HepG2 (cell line): Measurements from ENCODE around the gene MX2. TPM values are rescaled to one million over a fixed set of nuclear protein-coding genes. Genes with fewer than 3 reads are reported as not detected.

Source experiments
- ARNT ChIP-seq: fragments of 450-650 bp; IDR thresholded peaks from 2 replicates; pipeline ENCODE4 v1.6.1; 2017
- ATF1 ChIP-seq: IDR thresholded peaks from 2 replicates; pipeline ENCODE4 v1.6.1; 2016; ENCODE audit warnings: mild to moderate bottlenecking, control low read depth
- CBX1 ChIP-seq: IDR thresholded peaks from one replicate; pipeline ENCODE4 v1.6.1; 2016; ENCODE audit warnings: antibody characterized with exemption, low read depth
- FOXK1 ChIP-seq: sonication (generic); formaldehyde crosslinking; IDR thresholded peaks from 2 replicates; pipeline ENCODE4 v1.4.0; 2020; ENCODE audit warnings: low read depth, missing genetic modification reagents, borderline replicate concordance
- HNRNPH1 ChIP-seq: fragments of 200-400 bp; formaldehyde crosslinking; optimal IDR thresholded peaks from 2 replicates; pipeline ENCODE3; 2017; ENCODE audit warnings: mild to moderate bottlenecking, low read depth, low read length
- KAT7 ChIP-seq: IDR thresholded peaks from 2 replicates; pipeline ENCODE4 v1.6.1; 2018; ENCODE audit warnings: borderline replicate concordance, missing compliant biosample characterization
- NFIB ChIP-seq: sonication (generic); formaldehyde crosslinking; IDR thresholded peaks from 2 replicates; pipeline ENCODE4 v1.9.0; 2021; ENCODE audit warnings: missing genetic modification reagents, mild to moderate bottlenecking, borderline replicate concordance
- POGZ ChIP-seq: sonication (generic); formaldehyde crosslinking; IDR thresholded peaks from 2 replicates; pipeline ENCODE4 v1.4.0; 2020; ENCODE audit warnings: mild to moderate bottlenecking, missing genetic modification reagents
- RAD21 ChIP-seq: fragments of 450-650 bp; formaldehyde crosslinking; IDR thresholded peaks from 2 replicates; pipeline ENCODE4 v1.5.0; 2020; ENCODE audit warnings: mild to moderate bottlenecking
- TBL1XR1 ChIP-seq: fragments of 150-350 bp; IDR thresholded peaks from 2 replicates; pipeline ENCODE4 v1.6.1; 2014; ENCODE audit warnings: borderline replicate concordance, low read length; ENCODE audit not compliant: partially characterized antibody
- ZNF326 ChIP-seq: sonication (generic); formaldehyde crosslinking; IDR thresholded peaks from 2 replicates; pipeline ENCODE4 v1.4.0; 2020; ENCODE audit warnings: missing genetic modification reagents, borderline replicate concordance
- ZNF431 ChIP-seq: sonication (generic); formaldehyde crosslinking; IDR thresholded peaks from 2 replicates; pipeline ENCODE4 v1.9.0; 2022; ENCODE audit warnings: missing genetic modification reagents, low read depth, mild to moderate bottlenecking, borderline replicate concordance
- ZNF790 ChIP-seq: sonication (generic); formaldehyde crosslinking; IDR thresholded peaks from 2 replicates; pipeline ENCODE4 v1.8.0; 2022; ENCODE audit warnings: missing genetic modification reagents, mild to moderate bottlenecking, borderline replicate concordance
- polyA plus RNA-seq, 8 experiments: library from polyadenylated mRNA; depleted of rRNA in 3 of 8; stranded (reverse) in 7 of 8; unstranded in 1 of 8; fragments of >200 nt; fragmentation: Illumina TruSeq in 4 of 8; extraction: Trizol in 4 of 8; gene quantifications; 2 replicates each; pipeline versions ENCODE4 v1.2.1 to v1.2.3, GENCODE V29; 2011 to 2016; ENCODE audit warnings: low read depth in 4 of 8, missing spikeins in 1 of 8, mixed read lengths in 1 of 8; ENCODE audit not compliant: insufficient read depth in 1 of 8
- total RNA-seq, 5 experiments: library from RNA; depleted of rRNA; stranded (reverse); fragments of >200 nt; fragmentation: Illumina TruSeq; extraction: Trizol; gene quantifications; 2 replicates each; pipeline ENCODE4 v1.2.3, GENCODE V29; 2016; ENCODE audit warnings: low read depth in 1 of 5
- TF ChIP-seq, protein P1 (sequence below): IDR thresholded peaks from 2 replicates; pipeline ENCODE4 v1.6.1; 2016; ENCODE audit warnings: missing compliant biosample characterization, missing genetic modification reagents, borderline replicate concordance
- TF ChIP-seq, protein P2 (sequence below): sonication (generic); formaldehyde crosslinking; conservative IDR thresholded peaks from 2 replicates; pipeline ENCODE4 v1.8.0; 2022; ENCODE audit warnings: missing genetic modification reagents
- TF ChIP-seq, protein P3 (sequence below): sonication (generic); formaldehyde crosslinking; IDR thresholded peaks from 2 replicates; pipeline ENCODE4 v1.4.0; 2020; ENCODE audit warnings: mild to moderate bottlenecking, missing genetic modification reagents
- TF ChIP-seq, protein P4 (sequence below): sonication (generic); formaldehyde crosslinking; IDR thresholded peaks from 2 replicates; pipeline ENCODE4 v1.8.1; 2023; ENCODE audit warnings: mild to moderate bottlenecking, moderate library complexity, missing genetic modification reagents
- TF ChIP-seq, protein P5 (sequence below): IDR thresholded peaks from 2 replicates; pipeline ENCODE4 v1.6.1; 2016; ENCODE audit warnings: control low read depth
- TF ChIP-seq, protein P6 (sequence below): sonication (generic); formaldehyde crosslinking; IDR thresholded peaks from 2 replicates; pipeline ENCODE4 v1.4.0; 2020; ENCODE audit warnings: missing genetic modification reagents
- TF ChIP-seq, protein P7 (sequence below), 2 experiments: fragments of 450-650 bp in 1 of 2; sonication (generic) in 1 of 2; formaldehyde crosslinking; IDR thresholded peaks; 2 replicates each; pipeline versions ENCODE4 v1.5.0 to v1.8.0; 2020 to 2022; ENCODE audit warnings: mild to moderate bottlenecking in 1 of 2, missing genetic modification reagents in 1 of 2

The MX2 gene
- total and polyA plus RNA-seq, 2 of the 13 experiments (the other 11 are each of a cell fraction or from before 2014, with no cell fraction given) = 24.0 to 35.7 TPM

DNA sequence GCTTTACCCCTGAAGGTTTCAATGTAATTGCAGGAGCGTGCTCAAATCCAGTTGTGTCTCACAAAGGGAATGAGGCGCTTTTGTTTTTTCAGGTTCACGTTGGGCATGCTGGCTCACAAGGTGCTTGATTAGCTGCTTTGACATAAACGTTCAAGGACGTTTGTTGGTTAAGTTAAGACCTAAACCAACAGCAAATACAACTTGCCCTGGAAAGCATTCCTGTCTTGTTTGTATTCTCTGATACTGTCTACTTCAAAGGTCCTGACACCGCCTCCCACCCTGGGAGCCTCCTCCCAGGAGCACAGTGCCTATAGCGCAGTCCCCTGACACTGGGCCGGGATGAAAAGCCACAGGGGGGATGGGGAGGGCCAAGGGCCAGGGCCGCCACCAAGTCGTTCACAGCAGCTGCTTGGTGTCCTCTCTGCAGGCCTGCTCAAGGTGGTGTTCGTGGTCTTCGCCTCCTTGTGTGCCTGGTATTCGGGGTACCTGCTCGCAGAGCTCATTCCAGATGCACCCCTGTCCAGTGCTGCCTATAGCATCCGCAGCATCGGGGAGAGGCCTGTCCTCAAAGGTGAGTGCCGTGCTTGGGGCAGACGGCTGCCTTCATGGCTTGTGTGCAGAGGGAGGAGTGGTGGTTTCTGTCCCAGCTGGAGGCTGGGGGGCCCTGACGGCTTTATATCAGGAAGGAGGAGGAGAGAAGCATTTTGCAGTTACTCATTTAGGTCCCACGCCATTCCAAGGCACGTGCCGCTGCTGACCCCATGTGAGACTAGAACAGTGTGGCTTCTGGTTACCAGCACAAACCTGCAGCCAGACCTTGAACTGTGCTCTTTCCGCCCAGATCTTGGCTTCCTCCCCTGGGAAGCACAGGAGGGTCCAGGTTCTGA lies 39.1 kb upstream of the MX2 start (continued):
- TF ChIP-seq, protein P1, sequence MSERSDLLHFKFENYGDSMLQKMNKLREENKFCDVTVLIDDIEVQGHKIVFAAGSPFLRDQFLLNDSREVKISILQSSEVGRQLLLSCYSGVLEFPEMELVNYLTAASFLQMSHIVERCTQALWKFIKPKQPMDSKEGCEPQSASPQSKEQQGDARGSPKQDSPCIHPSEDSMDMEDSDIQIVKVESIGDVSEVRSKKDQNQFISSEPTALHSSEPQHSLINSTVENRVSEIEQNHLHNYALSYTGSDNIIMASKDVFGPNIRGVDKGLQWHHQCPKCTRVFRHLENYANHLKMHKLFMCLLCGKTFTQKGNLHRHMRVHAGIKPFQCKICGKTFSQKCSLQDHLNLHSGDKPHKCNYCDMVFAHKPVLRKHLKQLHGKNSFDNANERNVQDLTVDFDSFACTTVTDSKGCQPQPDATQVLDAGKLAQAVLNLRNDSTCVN (CRISPR knock-in tag) = no peak
- TF ChIP-seq, protein P2, sequence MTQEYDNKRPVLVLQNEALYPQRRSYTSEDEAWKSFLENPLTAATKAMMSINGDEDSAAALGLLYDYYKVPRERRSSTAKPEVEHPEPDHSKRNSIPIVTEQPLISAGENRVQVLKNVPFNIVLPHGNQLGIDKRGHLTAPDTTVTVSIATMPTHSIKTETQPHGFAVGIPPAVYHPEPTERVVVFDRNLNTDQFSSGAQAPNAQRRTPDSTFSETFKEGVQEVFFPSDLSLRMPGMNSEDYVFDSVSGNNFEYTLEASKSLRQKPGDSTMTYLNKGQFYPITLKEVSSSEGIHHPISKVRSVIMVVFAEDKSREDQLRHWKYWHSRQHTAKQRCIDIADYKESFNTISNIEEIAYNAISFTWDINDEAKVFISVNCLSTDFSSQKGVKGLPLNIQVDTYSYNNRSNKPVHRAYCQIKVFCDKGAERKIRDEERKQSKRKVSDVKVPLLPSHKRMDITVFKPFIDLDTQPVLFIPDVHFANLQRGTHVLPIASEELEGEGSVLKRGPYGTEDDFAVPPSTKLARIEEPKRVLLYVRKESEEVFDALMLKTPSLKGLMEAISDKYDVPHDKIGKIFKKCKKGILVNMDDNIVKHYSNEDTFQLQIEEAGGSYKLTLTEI (CRISPR knock-in tag) = no peak
- TF ChIP-seq ZNF326 (CRISPR knock-in tag) (no peak), ARNT (no peak), RAD21 (CRISPR knock-in tag) (0 out of 2 replicates have a peak, but pooled peaks have one; percentile 19), NFIB (CRISPR knock-in tag) (no peak), ZNF790 (CRISPR knock-in tag) (no peak), KAT7 (CRISPR knock-in tag) (no peak; the same call in 1 of the 2 replicates), CBX1 (peak; percentile 21), HNRNPH1 (peak; percentile 59), FOXK1 (CRISPR knock-in tag) (peak; percentile 73; the same call in 1 of the 2 replicates), ATF1 (CRISPR knock-in tag) (no peak), ZNF431 (CRISPR knock-in tag) (no peak), TBL1XR1 (peak; percentile 54), POGZ (peak; percentile 64)
- TF ChIP-seq, protein P3, sequence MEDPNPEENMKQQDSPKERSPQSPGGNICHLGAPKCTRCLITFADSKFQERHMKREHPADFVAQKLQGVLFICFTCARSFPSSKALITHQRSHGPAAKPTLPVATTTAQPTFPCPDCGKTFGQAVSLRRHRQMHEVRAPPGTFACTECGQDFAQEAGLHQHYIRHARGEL (CRISPR knock-in tag) = no peak
- TF ChIP-seq, protein P4, sequence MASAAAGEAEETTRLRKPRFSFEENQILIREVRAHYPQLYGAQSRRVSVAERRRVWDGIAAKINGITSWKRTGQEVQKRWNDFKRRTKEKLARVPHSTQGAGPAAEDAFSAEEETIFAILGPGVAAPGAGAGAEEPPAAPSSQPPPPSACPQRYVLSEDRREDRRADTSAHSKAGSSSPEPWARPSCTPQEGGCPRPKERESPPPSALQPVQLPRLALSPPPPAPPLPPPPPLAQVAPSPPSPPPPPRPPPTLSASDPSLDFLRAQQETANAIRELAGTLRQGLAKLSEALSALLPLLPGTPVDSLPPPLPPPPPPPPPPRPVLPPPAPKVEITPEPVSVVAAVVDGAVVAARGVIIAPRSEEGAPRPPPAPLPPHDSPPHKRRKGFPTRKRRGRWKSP = peak; percentile 19; the same call in 1 of the 2 replicates
- TF ChIP-seq, protein P5, sequence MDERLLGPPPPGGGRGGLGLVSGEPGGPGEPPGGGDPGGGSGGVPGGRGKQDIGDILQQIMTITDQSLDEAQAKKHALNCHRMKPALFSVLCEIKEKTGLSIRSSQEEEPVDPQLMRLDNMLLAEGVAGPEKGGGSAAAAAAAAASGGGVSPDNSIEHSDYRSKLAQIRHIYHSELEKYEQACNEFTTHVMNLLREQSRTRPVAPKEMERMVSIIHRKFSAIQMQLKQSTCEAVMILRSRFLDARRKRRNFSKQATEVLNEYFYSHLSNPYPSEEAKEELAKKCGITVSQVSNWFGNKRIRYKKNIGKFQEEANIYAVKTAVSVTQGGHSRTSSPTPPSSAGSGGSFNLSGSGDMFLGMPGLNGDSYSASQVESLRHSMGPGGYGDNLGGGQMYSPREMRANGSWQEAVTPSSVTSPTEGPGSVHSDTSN (CRISPR knock-in tag) = peak; percentile 54
- TF ChIP-seq, protein P6, sequence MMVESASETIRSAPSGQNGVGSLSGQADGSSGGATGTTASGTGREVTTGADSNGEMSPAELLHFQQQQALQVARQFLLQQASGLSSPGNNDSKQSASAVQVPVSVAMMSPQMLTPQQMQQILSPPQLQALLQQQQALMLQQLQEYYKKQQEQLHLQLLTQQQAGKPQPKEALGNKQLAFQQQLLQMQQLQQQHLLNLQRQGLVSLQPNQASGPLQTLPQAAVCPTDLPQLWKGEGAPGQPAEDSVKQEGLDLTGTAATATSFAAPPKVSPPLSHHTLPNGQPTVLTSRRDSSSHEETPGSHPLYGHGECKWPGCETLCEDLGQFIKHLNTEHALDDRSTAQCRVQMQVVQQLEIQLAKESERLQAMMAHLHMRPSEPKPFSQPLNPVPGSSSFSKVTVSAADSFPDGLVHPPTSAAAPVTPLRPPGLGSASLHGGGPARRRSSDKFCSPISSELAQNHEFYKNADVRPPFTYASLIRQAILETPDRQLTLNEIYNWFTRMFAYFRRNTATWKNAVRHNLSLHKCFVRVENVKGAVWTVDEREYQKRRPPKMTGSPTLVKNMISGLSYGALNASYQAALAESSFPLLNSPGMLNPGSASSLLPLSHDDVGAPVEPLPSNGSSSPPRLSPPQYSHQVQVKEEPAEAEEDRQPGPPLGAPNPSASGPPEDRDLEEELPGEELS (CRISPR knock-in tag) = peak; percentile 95
- TF ChIP-seq, protein P7, sequence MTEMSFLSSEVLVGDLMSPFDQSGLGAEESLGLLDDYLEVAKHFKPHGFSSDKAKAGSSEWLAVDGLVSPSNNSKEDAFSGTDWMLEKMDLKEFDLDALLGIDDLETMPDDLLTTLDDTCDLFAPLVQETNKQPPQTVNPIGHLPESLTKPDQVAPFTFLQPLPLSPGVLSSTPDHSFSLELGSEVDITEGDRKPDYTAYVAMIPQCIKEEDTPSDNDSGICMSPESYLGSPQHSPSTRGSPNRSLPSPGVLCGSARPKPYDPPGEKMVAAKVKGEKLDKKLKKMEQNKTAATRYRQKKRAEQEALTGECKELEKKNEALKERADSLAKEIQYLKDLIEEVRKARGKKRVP (CRISPR knock-in tag; IDR thresholded peaks at IDR 0.05) = no peak; a peak in 1 of 4 replicates
